CD4-positive, alpha-beta T cell treated with Interleukin-21 for 1 hour (primary cell): ENCODE results near the gene PTPN4.

Experiments
- DNase-seq: peaks from one replicate; pipeline ENCODE4 v3.0.0-alpha.2; 2020

Gene PTPN4

DNA sequence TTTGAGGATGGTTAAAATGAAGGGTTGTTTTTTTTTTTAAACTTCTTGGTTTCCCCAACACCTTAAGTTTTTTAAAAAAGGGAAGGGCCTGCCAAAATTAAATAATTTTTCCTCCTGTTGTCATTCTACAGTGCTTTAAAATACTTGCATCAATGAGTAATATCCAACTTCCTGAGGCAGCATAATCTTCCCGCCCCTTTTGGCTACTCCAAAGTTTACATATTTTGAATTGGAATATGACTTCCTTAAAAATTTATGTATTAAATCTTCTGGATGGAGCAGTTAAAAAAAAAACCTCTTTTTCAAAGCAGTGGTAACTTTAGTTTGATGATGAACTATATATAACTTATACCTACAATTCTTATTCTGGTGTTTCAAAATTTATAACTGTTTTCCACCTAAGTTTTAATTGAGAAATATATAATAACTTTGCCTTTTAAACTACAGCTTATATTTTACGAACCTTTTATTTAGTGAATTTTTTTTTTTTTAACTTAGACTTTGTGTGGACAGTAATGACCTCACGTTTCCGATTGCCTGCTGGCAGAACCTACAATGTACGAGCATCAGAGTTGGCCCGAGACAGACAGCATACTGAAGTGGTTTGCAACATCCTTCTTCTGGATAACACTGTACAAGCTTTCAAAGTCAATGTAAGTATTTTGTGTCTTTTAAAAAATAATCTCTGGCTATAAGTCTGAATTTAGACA, 49.8 kb downstream of the PTPN4 start:
- DNase-seq: no peak

DNA sequence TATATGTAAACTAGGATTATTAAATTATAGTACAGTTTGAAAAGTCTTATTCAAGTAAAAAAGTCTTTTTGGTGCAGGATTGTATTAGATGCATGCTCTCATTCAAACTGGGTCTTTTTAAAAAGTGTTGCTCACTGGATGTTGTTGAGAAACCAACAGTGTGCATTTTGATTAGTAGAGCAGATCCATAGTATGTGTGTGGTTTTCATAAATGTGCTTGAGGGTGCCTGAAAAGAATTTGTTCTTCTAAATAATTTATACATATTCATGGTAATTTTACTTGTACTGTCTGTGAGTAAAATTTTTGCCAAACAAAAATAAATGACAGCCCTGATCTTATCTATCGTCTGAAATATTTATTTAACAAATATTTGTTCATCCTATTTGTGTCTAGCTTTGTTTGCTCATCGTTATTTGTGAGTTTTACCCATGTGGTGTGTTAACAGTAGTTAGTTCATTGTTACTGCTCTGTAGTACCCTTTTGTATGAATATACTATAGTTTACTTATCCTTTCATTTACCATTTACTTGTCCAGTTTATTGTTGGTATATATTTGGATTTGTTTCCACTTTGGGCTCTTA, 50.4 kb downstream of the PTPN4 start:
- DNase-seq: no peak

DNA sequence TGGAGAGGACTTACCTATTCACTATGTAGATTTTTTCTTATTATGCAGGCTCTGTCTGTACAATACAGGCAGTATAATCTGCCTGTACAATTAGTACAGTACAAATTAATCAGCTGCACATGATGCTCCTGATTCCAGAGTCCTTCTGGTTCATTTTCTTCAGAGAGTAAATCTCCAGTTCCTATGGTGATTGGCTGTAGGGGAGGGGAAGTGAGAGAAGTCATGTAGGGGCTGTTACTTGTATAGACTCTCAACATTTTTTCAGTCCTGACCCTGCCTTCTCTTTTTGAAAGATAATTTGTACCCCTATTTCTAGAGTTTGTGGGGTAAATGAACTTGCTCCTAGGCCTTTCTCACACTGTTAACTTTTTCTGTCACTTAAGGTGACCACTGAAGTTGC, 54.5 kb downstream of the PTPN4 start:
- no peak for DNase-seq

DNA sequence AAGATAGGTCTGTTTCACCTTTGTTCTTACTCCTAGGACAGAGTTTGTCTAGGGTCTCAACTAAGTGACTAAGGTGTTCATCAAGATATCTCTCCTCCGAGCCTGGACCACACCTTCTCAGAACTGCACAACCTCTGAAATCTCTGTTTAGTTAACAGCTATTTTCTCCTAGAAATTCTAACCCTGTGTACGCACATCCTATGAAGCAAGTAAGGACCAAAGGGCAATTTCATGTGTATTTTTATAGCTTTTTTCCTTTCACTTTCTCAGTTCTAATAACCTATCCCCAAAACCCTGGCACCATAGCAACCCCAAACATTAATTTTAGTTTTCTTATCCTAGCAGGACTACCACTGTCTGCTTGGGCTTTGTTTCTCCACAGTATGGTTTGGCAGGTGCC, 59.1 kb downstream of the PTPN4 start:
- DNase-seq: no peak

DNA sequence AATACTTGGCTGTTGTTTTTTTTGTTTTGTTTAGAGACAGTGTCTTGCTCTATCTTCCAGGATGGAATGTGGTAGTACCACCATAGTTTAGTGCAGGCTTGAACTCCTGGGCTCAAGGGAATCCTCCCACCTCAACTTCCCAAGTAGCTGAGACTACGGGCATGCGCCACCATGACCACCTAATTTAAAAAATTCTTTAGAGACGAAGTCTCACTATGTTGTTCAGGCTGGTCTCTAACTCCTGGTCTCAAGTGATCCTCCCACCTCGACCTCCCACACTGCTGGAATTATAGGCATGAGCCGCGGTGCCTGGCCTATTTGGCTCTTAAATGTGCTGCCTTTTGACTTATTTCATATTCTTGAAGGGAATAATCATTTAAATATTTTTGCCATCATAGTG, 60.1 kb downstream of the PTPN4 start:
- DNase-seq: no peak

DNA sequence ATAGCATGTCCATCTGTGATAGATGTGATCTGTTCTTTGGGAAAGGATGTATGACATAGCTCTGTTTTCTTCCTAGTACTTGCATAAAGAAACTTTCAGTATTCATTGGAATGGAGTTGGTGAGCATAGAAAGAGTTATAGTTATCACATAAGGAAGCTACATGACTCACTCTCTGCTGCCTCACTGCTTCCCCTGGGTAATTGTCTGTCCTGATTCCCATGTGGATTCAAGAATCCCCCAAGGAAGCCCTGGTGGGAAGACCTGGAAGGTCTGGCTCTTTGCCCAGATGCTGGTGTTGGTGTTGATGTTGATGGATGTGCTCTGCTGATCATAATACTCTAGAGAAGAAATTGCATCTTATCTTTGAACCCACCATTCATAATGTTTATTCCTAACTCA, 60.6 kb downstream of the PTPN4 start:
- no peak for DNase-seq

DNA sequence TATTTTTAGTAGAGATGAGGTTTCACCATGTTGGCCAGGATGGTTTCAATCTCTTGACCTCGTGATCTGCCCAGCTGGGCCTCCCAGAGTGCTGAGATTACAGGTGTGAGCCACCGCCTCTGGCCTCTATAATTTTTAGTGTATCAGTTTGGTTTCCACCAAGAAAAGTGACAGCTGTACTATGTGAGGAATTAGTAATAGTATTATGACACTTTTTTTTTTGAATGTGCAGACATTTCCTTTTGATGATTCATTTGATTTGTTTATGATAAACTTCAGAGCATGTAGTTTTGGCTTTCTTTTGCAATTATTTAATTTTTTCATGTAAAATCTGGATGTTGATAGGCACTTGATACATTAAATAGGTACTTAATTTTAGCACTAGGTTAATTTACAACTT, 61.5 kb downstream of the PTPN4 start:
- no peak for DNase-seq

DNA sequence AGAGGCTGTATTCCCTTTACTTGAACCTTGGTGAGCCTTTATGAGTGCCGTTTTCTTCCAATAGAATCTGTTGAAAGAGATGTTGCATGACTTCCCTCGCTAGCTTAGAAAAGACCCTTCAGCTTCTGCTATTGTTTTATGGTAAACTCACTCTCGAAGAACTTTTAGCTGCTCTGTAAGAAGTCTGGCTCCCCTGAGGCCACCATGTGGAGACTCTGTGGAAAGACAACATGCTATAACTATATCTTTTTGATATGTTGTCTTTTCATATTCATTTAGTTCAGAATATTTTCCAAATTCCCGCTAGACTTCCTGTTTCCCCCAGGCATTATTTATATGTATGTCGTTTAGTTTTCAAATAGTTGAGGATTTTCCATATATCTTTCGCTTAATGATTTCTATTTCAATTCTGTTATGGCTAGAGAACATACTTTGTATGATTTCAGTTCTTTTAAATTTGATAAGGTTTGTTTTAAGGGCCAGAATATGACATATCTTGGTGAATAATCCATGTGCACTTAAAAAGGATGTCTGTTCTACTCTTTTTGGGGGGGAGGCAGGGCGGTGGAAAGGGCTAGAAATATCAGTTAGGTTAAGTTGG, 64.1 kb downstream of the PTPN4 start:
- DNase-seq: peak; percentile 54

DNA sequence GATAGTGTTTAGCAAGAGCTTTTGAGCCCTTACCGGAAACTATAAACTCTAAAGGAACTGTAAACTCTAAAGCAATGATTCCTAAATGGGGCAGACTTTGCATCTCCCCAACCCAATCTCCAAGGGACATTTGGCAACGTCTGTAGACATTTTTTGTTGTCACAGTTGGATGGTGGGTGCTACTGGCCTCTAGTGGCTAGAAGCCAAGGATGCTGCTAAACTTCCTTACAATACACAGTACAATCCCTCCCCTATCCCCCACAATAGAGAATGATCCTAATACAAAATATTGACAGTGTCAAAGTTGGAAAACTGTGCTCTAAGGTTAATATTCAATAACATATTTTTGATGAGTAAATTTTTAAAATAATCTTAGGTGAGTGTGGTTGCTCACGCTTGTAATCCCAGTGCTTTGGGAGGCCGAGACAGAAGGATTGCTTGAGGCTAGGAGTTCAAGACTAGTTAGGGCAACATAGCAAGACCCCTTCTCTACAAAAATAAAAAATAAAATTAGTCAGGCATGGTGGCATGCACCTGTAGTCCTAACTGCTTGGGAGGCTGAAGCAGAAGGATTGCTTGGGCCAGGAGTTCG, 66.7 kb downstream of the PTPN4 start:
- DNase-seq: peak; percentile 65

DNA sequence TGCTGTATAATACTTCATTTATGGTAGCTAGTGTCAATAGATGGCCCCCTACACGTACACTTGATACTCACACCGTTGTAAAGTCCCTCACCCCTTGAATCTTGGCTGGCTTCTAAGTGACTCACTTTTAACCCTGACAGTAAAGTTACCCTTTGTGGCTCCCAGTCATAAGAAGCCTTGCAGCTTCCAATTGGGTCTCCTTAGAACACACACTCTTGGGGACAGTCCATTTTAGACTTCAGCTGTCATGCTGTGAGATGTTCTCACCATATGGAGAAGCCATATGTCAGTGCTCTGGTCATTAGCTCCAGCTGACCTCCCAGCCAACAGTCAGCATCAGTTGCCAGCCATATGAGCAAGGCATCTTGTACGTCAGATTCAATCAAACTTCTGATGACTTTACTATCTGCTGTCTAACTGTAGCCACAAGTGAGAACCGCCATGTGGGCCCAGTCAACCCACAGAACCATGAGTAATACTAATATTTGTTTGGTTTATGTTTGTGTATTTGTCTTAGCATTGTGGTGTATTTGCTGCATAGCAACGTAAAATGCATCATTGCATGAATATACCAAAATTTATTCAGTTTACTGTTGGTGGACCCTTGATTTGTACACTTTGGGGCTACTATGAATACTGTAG, 68.3 kb downstream of the PTPN4 start:
- DNase-seq: no peak

DNA sequence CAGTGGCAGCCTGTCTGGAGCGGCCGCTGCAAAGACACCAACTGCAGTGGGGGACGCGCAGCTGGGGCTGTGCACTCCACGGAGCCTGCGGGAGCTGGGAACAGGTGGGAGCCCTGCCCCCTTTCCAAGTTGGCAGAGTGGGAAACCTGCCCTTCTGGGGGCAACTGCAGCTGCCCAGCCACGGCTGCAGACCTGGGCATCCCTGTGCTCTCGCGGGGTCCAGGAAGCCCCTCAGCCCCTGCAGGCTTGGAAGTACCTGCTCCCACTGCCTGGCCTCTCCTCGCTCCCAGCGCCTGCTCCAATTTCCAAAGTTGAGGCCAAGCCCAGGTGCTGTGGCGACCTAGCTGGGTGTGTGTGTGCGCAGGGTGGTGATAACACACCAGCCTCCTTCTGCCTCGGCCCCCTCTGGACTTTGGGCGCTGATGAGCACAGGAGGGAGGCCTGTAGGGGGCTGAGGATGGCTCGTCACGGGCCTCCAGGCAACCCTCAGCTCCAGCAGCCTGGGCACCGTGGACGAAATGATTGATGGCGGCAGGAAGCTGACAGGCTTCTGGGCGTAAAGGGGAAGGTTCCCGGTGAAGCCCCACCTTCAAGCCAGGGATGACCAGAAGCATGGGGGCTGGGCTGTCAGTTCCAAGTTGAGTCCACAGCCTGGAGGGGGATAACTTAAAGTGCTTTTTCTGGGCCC, 76.9 kb downstream of the PTPN4 start:
- no peak for DNase-seq

DNA sequence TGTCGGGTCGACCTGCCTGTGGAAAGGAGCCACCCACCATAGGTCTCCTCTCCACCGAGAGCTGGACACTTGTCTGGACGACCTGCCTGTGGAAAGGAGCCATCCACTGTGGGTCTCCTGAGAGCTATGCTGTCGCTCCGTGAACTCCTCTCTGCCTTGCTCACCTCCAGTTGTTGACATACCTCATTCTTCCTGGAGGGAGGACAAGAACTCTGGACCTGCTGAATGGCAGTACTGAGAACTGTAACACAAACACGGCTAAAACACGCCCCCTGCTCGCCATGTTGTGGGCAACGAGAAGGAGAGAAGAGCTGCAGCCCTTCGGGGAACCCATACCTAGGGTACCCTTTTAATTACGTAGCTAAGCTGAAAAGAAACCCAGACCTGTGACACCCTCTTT, 77.6 kb downstream of the PTPN4 start:
- no peak for DNase-seq

DNA sequence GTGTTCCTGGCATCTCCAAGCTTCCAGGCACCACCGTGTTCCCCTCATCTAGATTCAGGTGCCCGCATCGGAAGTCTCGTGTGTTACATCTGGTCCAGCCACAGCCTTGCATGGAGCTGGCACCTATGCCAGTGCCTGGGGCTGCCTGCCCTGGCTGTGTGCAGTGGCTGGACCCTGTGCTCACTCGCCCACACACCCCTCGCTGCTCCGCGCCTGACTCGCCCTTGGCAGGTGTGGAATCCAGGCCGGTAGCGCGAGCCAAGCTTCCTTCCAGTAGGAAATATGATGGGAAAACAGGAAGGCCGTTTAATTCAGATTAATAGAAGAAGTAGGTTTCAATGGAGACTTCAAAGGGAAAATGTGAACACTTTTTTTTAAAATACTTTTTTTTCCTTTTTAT, 78.0 kb downstream of the PTPN4 start:
- DNase-seq: no peak

DNA sequence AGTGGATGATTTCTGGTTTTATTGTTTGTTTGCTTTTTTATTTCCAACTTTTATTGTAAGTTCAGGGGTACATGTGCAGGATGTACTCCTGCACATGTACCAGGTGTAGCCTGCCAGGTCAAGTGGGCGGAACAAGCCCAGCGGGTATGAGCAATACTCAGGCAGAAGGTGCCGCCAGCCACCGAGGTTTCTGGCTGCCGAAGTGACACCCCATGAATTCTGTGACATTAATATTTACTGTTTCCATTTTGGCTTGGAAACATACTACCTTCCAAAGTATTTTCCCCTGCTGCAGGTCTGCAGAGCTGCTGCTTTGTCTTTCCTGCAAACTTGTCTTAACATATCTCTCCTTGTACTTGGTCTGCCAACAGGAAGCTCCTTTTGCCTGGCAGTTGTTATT, 78.5 kb downstream of the PTPN4 start:
- DNase-seq: no peak

DNA sequence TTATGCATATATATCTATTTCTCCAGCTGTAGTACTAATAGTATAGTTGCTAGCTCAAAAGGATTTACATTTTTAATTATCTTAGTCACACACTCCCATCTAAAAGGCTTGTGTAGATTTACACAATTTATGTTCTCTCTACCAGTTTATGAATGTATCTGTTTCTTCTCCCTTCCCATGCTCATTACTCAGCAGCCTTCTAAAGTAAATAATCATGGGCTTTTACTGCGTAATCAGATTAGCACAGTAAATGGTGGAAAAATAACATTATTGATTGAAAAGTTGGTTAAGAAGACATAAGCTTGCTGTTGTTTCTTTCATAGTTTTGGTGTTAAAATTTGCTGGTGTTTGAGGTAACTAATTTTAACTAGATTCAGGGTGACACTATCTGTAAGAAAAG, 81.8 kb downstream of the PTPN4 start:
- no peak for DNase-seq

DNA sequence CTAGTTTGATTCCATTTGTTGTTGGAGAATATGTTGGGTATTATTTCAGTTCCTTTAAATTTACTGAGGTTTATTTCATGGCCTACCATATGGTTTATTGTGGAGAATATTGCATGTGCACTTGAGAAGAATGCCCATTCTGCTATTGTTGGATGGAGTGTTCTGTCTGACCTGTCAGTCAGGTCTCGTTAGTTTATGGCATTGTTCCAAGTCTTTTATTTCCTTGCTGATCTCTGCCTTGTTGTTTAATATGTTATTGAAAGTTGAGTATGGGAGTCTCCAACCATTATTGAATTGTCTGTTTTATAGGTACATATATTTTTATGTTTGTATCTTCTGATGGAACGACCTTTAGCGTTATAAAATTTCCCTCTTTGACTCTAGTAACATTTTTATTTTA, 86.3 kb downstream of the PTPN4 start:
- DNase-seq: no peak

DNA sequence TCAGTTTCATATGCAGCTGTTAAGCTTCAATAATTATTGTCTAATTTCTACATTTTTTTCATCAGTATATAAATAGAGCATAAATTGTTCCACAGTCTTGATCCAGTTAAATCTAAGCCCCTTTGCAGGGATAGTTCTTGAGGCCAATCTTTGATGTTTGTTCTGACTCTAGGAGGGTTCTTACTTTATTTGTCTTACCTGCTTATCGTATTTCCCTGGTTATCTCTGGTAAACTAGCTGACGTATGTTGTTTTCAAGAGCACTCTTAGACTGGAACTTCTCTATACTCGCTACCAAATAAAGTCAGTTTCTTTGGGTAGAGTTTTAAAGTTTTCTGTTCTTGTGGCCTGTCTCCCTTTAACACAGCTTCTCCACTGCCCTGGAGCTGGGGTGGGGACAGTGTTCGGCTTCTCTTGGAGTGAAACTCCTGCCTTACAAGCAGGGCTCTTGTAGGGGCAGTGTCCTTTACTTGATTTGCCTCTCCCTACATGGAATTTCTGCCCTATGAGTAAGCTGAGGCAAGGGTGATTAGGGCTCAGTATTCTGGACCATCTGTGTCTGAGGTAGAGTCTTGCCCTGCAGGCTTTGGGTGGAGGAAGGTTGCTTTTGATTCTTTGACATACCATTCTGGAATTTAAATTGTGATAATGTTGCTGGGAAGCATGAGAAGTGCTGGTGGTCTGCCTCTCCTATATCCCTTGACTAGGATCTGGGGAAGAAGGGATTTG, 90.3 kb downstream of the PTPN4 start:
- DNase-seq: no peak

DNA sequence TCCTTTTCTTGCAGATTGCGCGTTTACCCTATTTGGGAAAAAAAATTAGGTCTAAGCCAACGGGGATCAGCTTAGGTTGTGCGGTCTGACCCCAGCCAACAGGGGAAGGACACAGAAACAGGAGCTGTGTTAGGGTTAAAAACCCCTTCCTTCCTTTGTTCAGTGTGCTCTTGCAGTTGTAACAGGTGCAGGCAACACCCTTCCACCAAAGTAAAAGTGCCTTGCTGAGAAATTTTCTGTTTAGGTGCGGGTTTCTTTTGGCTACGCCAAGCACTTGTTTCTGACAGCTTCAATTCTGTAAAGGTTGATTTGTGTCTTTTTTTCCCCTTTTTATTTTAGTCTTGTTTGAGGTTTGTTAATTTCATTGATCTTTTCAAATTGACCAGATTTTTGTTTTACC, 92.5 kb downstream of the PTPN4 start:
- no peak for DNase-seq

DNA sequence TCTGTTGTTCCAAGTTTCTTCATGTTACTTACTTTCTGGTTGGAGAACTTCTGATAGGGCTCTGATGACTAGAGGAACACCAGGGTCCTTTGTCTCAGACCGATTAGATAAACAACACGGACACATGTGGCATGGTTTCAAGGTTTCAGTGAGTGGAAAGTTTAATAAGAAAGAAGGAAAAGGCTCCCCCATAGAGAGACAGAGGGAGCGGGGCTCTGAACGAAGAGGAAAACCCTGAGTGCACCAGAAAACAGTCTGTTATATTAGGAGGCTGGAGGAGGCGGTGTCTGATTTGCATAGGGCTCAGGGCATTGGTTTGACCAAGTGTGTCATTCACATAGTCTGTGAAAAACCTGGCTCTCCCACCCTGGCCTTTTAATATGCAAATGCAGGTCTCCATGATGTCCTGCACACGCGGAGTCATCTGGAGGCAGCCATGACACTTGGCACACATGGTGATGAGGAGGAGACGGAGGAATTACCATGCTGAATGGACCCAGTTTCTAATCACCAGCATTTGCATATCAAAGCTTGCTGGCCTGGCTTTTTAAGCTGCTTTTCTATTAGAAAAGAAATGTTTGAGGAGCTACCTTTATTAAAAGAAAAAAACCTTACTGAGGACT, 94.2 kb downstream of the PTPN4 start:
- DNase-seq: no peak

DNA sequence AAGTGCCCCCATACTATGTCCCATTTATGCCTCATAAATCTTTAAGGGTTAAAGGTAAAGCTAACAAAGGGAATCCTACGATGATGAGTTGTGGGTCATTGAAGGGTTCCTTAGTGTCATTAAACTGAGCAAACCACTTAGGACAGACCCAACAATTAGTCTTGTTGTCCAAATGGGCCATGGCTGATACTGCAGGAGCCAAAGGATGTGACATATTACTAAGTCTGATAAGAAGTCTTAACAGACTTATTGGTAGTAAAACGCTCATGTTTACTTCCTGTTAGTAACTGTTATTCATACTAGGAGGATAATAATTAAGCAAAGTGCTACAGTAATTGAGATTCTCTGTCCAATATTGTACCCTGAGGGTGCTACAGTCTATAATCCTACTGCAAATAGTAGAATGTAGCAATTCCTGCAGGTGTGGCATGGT, 96.8 kb downstream of the PTPN4 start:
- no peak for DNase-seq

DNA sequence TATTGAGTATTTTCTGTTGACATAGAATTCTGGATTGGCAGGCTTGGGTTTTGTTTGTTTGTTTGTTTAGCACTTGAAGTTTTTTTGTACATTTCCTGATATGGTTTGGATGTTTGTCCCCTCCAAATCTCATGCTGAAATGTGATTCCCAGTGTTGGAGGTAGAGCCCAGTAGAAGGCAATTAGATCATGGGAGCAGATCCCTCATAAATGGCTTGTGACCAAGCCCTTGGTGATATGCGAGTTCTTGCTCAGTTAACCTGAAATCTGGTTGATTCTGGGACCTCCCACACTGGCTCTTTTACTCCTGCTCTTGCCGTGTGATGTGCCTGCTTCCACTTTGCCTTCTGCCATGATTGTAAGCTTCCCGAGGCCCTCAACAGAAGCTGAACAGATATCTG, 98.0 kb downstream of the PTPN4 start:
- DNase-seq: no peak

DNA sequence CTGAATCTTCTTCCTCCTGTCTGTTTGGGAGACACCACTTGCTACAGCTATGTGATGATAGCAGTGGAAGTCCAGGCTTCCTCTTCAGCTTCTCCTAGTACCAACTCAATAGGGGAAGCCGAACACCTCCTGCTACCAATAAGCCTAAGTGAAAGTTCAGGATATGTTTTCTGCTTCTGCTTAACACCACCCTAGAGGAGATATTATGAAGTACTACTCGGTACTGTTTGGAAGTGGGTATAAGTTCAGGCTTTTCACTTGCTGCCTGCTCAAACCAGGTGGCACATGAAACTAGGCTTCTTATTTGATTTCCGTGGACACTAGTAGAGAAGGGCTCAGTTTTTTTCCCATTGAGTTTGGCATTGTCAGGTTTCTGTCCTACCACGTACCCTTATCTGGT, 99.8 kb downstream of the PTPN4 start:
- no peak for DNase-seq
